GM21515 (cell line): Measurements from ENCODE around the gene MTERF4.

ENCODE experiments used
- ATAC-seq: cut with Tn5 transposase; IDR thresholded peaks from one replicate; pipeline ENCODE4 v1.9.1; 2021; ENCODE audit not compliant: unreplicated experiment

MTERF4 gene, protein sequence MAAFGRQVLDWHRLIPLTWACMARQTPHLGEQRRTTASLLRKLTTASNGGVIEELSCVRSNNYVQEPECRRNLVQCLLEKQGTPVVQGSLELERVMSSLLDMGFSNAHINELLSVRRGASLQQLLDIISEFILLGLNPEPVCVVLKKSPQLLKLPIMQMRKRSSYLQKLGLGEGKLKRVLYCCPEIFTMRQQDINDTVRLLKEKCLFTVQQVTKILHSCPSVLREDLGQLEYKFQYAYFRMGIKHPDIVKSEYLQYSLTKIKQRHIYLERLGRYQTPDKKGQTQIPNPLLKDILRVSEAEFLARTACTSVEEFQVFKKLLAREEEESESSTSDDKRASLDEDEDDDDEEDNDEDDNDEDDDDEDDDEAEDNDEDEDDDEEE

DNA sequence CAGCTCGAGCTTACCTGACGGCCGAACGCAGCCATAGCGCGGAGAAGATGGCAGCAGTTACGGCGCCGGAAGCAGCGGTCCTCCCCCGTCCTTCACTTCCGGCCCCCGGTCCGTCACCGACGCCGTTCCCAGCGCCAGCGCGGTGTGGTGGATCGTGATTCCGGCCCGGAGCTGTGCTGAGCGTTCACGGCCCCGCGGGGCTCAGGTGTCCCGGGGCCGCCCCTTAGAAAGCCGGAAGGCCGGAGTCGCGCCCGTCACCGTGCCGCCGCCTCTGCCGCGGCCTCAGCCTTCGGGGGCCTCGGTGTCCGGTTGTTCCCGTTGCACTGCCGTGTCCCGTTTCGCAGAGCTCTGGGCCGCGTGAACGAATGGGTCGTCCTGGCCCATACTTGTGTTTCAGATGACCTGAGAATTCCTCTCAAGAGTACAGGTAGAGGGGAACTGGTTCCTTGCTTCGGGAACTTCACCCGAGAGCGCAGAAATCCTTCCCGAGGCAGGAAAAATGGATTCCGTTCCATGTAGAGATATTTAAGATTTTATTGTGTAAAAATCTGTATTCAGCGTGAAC is at the start of gene MTERF4:
MTERF4 (minus strand) TSS at position 49 of the 565 bp plus-strand sequence; CDS start at position 35, 14 bp downstream.
- ATAC-seq: peak; percentile 76

DNA sequence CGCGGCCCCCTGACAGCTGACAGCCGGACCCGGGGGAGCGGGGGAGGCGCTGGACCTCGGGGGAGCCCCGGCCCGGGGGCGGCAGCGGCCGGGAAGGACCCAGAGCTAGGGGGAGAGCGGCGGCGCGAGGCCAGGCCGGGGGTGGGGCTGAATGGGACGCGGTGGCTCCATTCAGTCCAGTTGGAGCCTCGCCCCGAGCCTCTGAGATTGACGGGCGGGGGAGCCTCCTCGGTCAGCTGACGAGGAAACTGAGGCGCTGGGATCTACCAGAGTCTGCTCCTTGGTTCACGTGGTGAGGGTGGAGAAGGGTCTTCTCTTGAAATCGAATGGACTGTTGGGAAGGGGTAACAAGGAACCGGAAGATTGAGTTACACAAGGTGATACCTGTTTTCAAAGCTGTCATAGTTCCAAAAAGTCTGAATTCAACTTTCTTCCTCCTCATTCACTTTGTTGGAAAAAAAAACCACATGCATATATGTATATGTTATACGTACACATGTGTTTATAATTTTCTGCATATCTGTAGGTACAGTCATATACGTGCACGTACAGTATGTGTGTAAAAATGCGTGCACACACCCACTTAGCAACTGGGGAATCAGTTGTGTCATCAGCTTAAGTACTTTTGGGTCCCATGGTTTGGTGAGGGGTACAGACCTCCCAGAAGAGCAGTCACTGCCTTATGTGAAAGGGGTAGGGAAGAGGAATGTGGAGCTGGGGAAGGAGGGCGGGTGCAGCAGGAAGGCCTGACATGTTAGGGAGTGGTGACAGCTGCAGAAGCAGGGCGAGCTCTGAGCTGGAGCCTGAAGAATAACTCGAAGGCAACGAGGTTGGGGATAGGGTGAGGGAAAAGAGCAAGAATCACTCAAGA is 48.8 kb upstream of the MTERF4 start:
- no peak for ATAC-seq

DNA sequence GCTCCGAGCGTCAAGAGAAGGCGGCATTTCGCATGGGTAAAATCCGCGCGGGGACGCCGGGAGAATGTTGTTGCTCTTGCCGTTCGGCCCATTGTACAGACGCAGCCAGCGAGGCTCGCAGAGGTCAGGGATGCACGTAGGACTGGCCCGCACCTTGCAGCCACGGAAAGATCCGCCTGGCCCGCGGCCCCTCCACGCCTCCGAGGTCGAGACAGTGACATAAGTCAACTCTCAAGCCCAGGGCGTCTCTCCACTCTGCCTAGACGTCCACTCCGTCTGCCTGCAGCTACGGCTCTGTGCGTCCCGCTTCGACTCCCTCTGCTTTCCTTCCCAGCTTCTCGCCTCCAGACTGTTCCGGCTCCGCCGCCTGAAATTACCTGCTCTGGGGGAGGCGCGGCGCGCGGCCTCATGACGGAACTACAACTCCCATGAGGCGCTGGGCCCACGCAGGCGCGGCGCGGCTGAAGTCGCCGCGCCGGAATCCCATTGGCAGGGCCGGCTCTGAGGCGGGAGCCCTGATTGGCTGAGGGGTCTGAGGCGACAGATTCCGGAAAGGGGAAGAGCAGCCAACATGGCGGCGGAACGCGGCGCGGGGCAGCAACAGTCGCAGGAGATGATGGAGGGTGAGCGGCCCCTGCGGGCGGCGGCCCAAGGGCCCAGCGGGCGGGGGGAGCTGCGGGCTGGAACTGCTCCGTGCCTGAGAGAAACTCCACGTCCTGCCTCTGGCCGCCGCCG is 48.0 kb upstream of the MTERF4 start, which contains the start of gene PPP1R7:
PPP1R7 (plus strand) TSS at position 543 of the 735 bp plus-strand sequence; CDS start at position 572, 29 bp downstream.
- ATAC-seq: peak; percentile 64

DNA sequence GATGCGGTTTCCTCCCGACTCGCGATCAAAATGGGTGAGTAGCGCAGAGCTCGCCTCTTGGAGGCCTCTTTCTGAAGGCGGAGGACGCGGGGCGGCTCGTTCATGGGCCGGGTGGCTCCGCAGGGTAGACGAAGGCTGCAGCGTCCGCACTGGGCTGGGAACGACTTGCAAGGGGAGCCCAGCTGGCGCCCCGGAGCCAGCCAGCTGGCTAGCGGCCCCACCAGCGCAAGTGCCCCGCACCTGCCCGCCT is 47.5 kb upstream of the MTERF4 start:
- ATAC-seq: peak; percentile 13

DNA sequence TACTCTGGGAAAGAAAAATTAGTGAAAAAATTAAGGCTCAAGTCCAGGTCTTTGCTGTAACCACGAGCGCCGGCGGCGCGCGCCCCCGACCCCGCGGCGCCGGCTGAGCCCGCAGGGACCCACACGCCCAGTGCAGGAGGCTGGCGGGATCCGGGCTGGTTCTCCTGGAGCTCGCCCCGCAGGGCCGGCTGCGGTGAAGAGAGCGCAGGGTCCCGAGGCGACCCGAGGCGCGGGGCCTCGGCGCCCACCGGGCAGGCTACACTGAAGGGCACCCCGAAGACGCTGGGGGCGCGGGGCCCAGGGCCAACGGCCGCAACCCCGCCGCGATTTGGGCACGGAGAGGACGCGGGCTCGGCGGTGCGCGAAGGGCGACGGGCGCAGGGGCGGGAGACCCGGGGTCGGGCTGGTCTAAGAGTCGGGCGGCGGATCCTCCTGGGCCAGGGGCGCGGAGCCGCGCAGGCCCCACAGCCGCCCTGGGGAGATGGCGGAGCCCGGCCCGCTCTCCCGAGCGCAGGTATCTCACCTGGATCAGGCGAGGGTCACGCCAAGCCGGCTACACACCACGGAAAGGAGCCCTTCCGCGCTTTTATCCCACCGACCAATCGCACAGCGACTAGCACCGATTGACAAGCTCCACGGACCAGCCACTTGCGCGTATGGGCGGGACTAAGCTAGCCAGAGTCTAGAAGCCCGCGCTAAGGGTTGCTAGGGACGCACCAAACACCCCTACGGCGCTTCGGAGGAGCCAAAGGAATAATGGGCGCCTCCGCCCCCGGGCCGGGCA is 47.0 kb upstream of the MTERF4 start, which contains the start of gene PASK:
PASK (minus strand) TSS at position 582 of the 784 bp plus-strand sequence. CDS start 6,440 bp downstream, outside the sequence.
- peak; percentile 75 for ATAC-seq

DNA sequence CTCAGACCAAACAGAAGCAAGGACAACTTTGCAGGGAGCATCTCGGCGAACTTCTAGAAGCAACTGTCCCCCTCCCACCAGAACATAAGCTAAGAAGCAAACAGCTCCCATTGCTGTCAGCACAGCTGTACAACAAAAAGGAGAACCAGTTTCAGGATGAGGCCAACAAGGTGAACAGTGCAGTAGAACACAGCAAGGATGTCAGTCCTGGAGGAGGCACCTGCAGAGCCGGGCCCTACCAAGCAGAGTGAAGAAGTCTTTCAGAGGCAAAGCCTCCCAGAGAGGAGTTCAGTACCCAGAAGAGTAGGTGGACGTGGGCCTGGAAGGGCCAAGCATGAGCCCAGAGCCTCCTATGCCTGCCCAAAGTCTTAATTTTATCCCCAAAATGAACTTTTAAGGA is 46.2 kb upstream of the MTERF4 start:
- ATAC-seq: no peak

DNA sequence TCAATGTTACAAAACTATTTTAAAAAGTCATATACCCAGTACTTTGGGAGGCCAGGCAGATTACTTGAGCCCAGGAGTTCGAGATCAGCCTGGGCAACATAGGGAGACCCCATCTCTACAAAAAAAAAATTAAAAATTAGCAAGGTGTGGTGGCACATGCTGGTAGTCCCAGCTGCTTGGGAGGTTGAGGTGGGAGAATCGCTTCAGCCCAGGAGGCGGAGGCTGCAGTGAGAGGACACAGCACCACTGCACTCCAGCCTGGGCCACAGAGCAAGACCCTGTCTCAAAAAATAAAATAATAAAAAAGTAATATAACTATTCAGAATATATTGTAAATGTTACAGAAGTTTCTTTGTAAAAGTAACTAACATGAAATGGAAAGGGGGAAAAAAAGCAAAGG is 45.2 kb upstream of the MTERF4 start:
- ATAC-seq: no peak

DNA sequence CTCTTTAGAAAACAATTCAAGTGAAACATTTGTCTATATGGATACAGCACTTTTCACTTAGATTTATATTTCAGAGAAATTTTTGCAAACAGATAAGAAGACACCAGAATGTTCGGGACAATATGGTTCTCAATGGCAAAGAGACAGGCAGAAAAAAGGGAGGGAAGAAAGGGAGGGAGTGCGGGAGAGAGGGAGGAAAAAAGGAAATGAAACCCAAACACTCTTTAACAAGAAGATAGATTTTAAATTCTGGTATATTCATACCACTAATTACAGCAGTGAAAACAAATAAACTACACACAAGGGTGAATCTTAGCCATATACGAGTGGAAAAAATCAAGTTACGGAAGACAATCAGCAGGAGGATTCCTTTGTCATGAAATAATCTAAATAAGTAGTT is 44.2 kb upstream of the MTERF4 start:
- no peak for ATAC-seq

DNA sequence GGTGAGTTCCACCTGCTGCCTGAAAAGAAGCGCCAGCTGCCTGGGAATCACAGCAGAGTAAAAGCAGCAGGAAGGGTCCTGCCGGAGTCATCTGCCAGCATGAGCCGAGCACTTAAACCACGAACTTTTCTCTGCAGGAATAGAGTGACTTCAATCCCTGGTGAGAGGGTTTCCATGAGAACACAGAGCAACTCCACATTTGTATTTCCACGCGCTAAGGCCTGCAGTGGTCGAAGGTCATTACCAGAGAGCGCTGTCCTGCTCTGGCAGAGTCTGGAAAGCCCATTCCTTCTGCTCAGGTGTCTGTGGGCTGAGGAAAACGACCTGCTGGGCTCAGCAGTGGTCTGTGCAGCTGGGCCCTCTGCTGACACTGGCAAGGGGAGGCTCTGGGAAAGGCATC is 40.5 kb upstream of the MTERF4 start:
- ATAC-seq: no peak

DNA sequence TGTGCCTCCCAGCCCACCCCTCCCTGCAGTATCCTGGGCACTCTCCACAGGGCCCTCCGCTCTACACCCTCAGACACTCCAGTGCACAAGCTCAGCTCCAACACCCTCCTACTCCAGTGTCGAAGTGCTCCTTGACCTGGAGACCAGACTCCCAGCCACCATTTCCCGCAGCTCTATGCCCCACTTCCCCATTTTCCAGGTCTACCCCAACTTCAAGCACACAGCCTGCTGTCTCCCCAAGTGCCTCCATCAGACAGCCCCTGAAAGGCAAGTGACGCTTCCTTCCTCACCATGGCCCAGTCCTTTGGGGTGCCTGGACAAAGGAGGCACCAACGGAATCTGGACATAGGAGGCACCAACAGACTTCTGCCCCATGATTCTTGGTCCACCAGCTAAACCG is 40.0 kb upstream of the MTERF4 start:
- ATAC-seq: no peak

DNA sequence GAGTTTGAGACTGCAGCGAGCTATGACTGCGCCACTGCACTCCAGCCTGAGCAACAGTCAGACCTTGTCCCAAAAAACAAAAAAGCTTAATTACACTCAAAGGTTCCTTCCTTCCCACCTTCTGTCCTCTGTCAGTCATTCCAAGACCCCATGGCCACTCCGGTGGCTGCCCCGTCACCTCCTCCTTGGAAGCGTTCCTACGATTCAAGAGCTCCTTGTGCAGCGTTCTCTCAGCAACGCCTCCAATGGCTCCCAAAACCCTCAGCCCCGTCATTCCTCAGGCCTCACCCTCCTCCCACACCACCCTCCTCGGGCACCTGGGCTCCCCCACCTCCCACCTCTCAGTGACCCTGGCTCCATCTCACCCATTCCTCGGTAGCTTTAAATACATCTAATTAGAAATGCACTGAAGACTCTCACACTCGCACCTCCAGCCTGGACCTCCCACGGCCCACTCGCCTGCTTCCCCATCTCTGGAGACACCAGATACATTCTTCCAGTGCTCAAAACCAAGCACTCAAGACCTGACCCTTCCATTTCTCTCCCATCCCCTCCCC is 39.2 kb upstream of the MTERF4 start:
- ATAC-seq: no peak

DNA sequence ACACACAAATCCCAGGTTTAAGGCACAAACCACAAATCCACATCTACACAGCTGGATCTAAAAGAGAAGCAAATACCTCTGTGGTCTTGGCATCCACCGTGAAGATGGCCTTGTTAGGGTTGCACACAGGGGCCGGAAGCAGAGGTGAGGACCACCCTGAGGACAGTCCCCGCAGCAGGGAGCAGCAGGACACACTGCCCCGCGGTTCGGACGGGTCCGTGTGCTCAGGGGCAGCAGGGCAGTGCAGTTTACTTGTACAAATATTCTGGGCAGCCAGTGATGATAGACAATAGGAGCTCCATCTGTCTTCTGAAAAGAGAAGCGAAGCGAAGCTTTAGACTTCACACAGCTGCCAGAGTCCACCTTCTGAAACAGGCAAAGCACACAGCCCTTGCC is 38.4 kb upstream of the MTERF4 start:
- ATAC-seq: no peak

DNA sequence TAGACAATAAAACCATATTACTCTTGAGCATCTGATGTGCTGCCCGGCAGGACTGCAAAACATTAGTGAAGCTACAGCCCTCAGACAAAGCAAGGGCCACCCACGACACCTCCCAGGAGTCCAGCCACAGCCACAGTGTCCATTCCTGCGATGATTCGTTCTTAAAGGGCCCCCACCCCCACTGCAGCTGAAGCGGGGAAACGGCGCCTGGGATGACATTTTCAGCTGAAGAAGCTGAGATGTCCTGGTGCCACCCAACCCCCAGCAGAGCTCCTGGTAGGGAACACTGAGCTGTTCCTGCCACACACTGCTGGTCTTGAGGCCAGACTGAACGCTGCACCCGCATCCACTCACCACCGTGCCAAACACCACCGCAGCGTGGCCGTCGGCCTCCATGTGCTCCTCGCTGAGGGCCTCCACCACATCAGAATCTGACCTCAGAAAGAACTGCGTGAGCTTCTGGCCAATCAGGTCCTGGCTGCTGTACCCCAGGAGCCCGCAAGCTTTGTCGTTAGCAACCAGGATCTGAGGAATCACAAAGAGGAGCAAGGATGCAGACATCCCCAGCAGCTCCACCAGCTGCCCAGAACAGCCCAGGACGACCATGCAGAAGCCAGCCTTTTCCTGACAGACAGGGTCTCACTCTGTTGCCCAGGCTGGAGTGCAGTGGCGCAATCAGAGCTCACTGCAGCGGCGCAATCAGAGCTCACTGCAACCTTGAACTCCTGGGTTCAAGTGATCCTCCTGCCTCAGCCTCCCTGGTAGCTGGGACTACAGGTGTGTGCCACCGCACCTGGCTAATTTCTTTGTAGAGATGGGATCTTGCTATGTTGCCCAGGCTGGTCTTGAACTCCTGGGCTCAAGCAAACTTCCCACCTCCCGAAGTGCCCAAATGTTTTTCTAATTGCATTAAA is 37.7 kb upstream of the MTERF4 start:
- no peak for ATAC-seq

DNA sequence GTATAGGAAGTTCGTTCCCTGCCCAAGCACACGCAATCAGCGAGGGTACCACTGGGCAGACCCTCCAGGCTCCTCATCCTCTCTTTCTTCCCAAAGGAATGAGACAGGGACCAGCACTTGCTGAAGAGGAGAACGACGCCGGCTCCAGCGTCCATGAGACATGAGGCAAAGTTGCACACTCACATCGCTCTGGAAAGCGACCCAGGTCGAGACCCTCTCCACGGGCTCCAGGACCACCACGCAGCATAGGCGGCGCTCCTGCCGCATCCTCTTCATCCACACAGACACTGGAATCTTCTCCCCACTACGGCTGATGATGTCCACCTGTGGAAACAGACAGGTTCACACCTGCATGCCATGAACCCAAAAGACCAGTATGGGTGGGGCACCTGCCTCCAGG is 36.4 kb upstream of the MTERF4 start:
- ATAC-seq: no peak

DNA sequence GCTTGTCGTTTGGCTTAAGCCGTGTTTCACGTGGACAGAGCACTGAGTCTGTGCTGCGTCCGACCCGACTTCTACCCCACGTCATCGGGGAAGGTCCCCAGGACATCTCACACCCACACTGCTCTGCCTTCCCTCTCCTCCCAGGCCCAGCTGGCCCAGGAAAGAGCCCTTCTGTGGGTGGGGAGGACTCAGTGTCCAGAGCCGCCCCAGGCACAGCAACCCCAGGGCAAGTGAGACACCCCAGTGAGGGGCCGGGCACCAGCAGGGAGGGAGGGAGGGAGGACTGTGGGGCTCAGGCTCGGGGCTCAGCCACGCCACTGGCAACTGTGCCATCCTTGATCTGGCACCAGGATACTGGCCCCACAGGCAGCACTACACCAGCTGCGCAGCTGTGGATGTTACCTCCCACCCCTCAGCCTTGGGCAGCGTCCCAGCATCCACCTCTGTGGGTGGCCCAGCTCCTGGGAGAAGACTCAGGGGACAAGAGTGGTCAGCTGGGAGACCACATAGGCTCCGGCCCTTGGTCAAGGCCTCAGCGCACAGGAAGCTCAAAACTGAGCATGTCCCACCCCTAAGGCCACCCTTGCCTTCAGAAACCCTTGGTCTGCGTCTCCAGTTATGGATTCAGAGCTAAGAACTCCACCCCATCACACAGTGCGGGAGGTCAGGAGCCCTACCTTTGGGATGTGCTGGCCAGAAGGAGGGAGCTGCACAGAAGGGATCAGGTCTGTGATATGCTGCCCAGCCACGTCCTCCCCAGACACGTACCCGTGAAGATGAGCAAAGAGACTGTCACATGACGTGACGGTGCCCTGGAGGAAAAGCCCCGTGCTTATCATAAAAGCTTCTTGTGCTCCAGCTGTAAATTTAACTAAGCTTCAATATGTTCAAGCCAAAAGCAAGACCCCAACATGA is 35.4 kb upstream of the MTERF4 start:
- no peak for ATAC-seq

DNA sequence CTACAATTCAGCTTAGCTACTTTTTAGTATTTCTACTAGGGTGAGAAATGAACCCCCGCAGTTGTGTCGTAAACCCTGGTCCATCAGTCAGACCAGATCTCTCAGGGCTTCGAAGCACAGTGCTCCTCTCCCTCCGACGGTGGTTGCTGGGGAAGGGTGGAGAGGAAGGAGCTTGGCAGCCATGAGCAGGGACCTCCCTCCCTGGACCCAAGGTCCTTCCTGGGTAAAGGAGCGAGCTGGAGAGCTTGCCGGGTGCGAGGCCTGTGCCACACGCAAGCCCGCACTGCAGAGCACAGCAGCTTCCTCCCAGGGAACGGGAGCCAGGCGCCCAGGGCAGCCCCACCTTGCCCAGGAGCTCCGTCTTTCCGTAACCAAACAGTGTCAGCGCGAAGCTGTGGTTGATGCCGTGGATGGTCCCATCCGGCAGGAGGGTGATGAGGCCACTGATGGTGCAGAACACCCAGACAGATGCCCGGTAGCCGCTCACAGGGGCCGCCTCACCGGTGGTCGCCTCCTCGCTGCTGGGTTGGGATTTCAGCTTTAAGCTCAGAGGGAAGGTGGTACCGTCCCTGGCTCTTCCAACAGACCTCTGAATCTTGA is 34.7 kb upstream of the MTERF4 start:
- ATAC-seq: no peak

DNA sequence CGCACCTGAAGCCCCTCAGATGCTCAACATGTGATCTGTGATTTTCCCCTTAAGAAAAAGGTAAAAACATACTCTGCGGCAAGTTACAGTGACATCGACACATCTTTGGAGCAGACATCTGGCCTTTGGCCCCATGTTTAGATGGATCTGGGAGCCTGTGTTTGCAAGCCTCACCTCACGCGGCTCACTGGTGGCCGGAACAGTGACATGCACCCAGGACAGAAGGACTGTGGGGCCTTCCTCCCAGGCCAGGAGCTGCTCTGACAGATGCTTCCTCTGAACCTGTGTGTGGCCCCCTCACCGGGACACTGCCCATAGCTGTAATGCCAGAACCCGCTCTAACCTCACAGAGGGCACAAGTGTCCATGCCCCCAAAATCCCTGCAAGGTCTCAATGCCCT is 34.1 kb upstream of the MTERF4 start:
- no peak for ATAC-seq

DNA sequence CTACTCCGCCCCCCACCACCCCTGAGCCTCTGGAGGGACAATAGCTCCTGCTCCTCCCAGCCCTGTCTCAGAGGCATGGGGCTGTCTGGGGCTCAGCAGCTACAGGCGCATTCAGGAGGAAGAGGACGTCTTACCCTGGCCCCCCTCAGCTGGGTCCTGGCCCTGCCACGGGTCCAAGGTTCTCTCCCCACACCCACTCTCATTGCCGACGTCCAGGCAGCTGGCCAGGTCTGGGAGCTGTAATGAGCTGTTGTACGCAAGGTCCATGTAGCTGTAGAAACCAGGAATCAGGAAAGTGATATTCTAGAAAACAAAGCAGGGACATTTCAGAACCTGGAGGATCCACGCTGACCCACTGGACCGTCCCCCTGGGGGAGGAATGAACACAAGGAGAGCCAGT is 33.6 kb upstream of the MTERF4 start:
- no peak for ATAC-seq
